A673 (cell line): ENCODE measurements around the gene RDX.

ENCODE experiments used
- CTCF ChIP-seq: fragments of 300-800, 200-600 bp; sonication (generic); conservative IDR thresholded peaks from 2 replicates; pipeline ENCODE4 v1.5.1; 2017; ENCODE audit warnings: low read depth, mild to moderate bottlenecking, antibody characterized with exemption, low read length, moderate library complexity, mixed read lengths
- EZH2 ChIP-seq: fragments of 200-600 bp; sonication (generic); IDR thresholded peaks from 2 replicates; pipeline ENCODE4 v1.6.1; 2017; ENCODE audit warnings: borderline replicate concordance, low read depth, mild to moderate bottlenecking, mixed read lengths, antibody characterized with exemption, low read length; ENCODE audit not compliant: poor library complexity, severe bottlenecking

GRCh38 chr11:110251836-110252235 is 44.6 kb downstream of the RDX start:
- no peak for TF ChIP-seq CTCF
- no peak for TF ChIP-seq EZH2
